HEK293 (cell line): ENCODE data around the gene VIPR2.

ENCODE experiments used
- CTCF ChIA-PET: fragments of 350-600 bp; formaldehyde crosslinking; extraction: SDS; loops from one replicate; lab custom pipeline; 2021; ENCODE audit warnings: antibody characterized with exemption; lab: Yijun Ruan, JAX
- POLR2A ChIA-PET: fragments of 300-600 bp; formaldehyde crosslinking; extraction: SDS; loops from one replicate; lab custom pipeline; 2020; ENCODE audit warnings: antibody characterized with exemption, inconsistent platforms; lab: Yijun Ruan, JAX
- H3K27ac ChIP-seq: fragments of 200-500 bp; sonication (Bioruptor generic); 2 replicates; pipeline ENCODE4 v1.5.1; 2014; ENCODE audit warnings: low read depth, low read length, control low read depth, inconsistent platforms; ENCODE audit errors: extremely low read depth
- H3K36me3 ChIP-seq, 2 experiments: fragments of 200-500 bp in 1 of 2; sonication (Bioruptor generic) in 1 of 2; 1 replicate in 1 of 2; 2 replicates in 1 of 2; pipeline ENCODE4 v1.5.1; 2014 to 2017; ENCODE audit warnings: inconsistent platforms in 2 of 2, low read length in 2 of 2; ENCODE audit not compliant: control insufficient read depth in 2 of 2, insufficient read depth in 1 of 2
- H3K4me1 ChIP-seq: fragments of 200-500 bp; sonication (Bioruptor generic); 2 replicates; pipeline ENCODE4 v1.5.1; 2014; ENCODE audit warnings: mild to moderate bottlenecking, low read length, inconsistent platforms; ENCODE audit not compliant: control insufficient read depth, insufficient read depth
- H3K4me3 ChIP-seq: 2 replicates; pipeline ENCODE4 v1.5.1; 2011; ENCODE audit warnings: low read depth, mild to moderate bottlenecking, control low read depth, low read length, moderate library complexity
- H3K9me3 ChIP-seq: fragments of 200-500 bp; sonication (Bioruptor generic); 2 replicates; pipeline ENCODE4 v1.5.1; 2014; ENCODE audit warnings: low read depth, low read length, inconsistent platforms; ENCODE audit not compliant: control insufficient read depth, insufficient read depth
- BCL11A ChIP-seq: fragments of 450-650 bp; formaldehyde crosslinking; IDR thresholded peaks from 2 replicates; pipeline ENCODE4 v1.5.1; 2016; ENCODE audit warnings: low read depth, missing biosample characterization, missing genetic modification characterization
- KLF8 ChIP-seq: fragments of 450-650 bp; formaldehyde crosslinking; IDR thresholded peaks from 2 replicates; pipeline ENCODE4 v1.5.1; 2016; ENCODE audit warnings: missing biosample characterization, missing genetic modification characterization
- MZF1 ChIP-seq: fragments of 450-650 bp; formaldehyde crosslinking; IDR thresholded peaks from 2 replicates; pipeline ENCODE4 v1.5.1; 2017; ENCODE audit warnings: missing biosample characterization, missing genetic modification characterization, borderline replicate concordance
- WT1 ChIP-seq: fragments of 450-650 bp; formaldehyde crosslinking; IDR thresholded peaks from 2 replicates; pipeline ENCODE4 v1.5.1; 2016; ENCODE audit warnings: missing biosample characterization, missing genetic modification characterization
- ZBTB17 ChIP-seq: fragments of 450-650 bp; formaldehyde crosslinking; IDR thresholded peaks from 2 replicates; pipeline ENCODE4 v1.5.1; 2016; ENCODE audit warnings: missing biosample characterization, missing genetic modification characterization
- ZFHX2 ChIP-seq: fragments of 450-650 bp; formaldehyde crosslinking; conservative IDR thresholded peaks from 2 replicates; pipeline ENCODE4 v1.5.1; 2016; ENCODE audit warnings: missing biosample characterization, missing genetic modification characterization
- ZNF121 ChIP-seq: fragments of 450-650 bp; formaldehyde crosslinking; IDR thresholded peaks from 2 replicates; pipeline ENCODE4 v1.5.1; 2016; ENCODE audit warnings: missing biosample characterization, missing genetic modification characterization
- ZNF132 ChIP-seq: fragments of 450-650 bp; formaldehyde crosslinking; IDR thresholded peaks from 2 replicates; pipeline ENCODE4 v1.5.1; 2017; ENCODE audit warnings: missing biosample characterization, missing genetic modification characterization, borderline replicate concordance
- ZNF146 ChIP-seq: fragments of 450-650 bp; formaldehyde crosslinking; IDR thresholded peaks from 2 replicates; pipeline ENCODE4 v1.5.1; 2016; ENCODE audit warnings: missing biosample characterization, missing genetic modification characterization
- ZNF239 ChIP-seq: fragments of 450-650 bp; formaldehyde crosslinking; IDR thresholded peaks from 2 replicates; pipeline ENCODE4 v1.5.1; 2016; ENCODE audit warnings: missing biosample characterization, missing genetic modification characterization
- ZNF354C ChIP-seq: fragments of 450-650 bp; formaldehyde crosslinking; IDR thresholded peaks from 2 replicates; pipeline ENCODE4 v1.5.1; 2016; ENCODE audit warnings: missing biosample characterization, missing genetic modification characterization, low read depth, borderline replicate concordance
- ZNF404 ChIP-seq: fragments of 450-650 bp; formaldehyde crosslinking; IDR thresholded peaks from 2 replicates; pipeline ENCODE4 v1.5.1; 2017; ENCODE audit warnings: missing biosample characterization, missing genetic modification characterization
- ZNF433 ChIP-seq: fragments of 450-650 bp; formaldehyde crosslinking; IDR thresholded peaks from 2 replicates; pipeline ENCODE4 v1.5.1; 2016; ENCODE audit warnings: missing biosample characterization, missing genetic modification characterization, low read depth
- ZNF571 ChIP-seq: fragments of 450-650 bp; formaldehyde crosslinking; IDR thresholded peaks from 2 replicates; pipeline ENCODE4 v1.5.0; 2017; ENCODE audit warnings: missing biosample characterization, missing genetic modification characterization
- ZNF610 ChIP-seq: fragments of 450-650 bp; formaldehyde crosslinking; IDR thresholded peaks from 2 replicates; pipeline ENCODE4 v1.5.1; 2016; ENCODE audit warnings: missing biosample characterization, missing genetic modification characterization, borderline replicate concordance
- ZNF791 ChIP-seq: fragments of 450-650 bp; formaldehyde crosslinking; IDR thresholded peaks from 2 replicates; pipeline ENCODE4 v1.5.1; 2016; ENCODE audit warnings: missing biosample characterization, missing genetic modification characterization
- ZNF830 ChIP-seq: fragments of 450-650 bp; IDR thresholded peaks from 2 replicates; pipeline ENCODE4 v1.5.0; 2018; ENCODE audit warnings: missing biosample characterization, missing genetic modification characterization, low read depth, mild to moderate bottlenecking, moderate library complexity
- ZSCAN23 ChIP-seq: fragments of 450-650 bp; formaldehyde crosslinking; IDR thresholded peaks from 2 replicates; pipeline ENCODE4 v1.5.1; 2016; ENCODE audit warnings: missing biosample characterization, missing genetic modification characterization
- TF ChIP-seq, protein P1 (sequence below): sonication (generic); formaldehyde crosslinking; IDR thresholded peaks from 2 replicates; pipeline ENCODE4 v1.8.1; 2022; ENCODE audit warnings: mild to moderate bottlenecking, moderate library complexity, missing genetic modification reagents
- TF ChIP-seq, protein P2 (sequence below): fragments of 450-650 bp; formaldehyde crosslinking; IDR thresholded peaks from 2 replicates; pipeline ENCODE4 v1.5.1; 2016; ENCODE audit warnings: missing biosample characterization, missing genetic modification characterization
- TF ChIP-seq, protein P3 (sequence below): fragments of 450-650 bp; formaldehyde crosslinking; IDR thresholded peaks from 2 replicates; pipeline ENCODE4 v1.5.1; 2016; ENCODE audit warnings: missing biosample characterization, missing genetic modification characterization, borderline replicate concordance
- TF ChIP-seq, protein P4 (sequence below): fragments of 450-650 bp; formaldehyde crosslinking; IDR thresholded peaks from 2 replicates; pipeline ENCODE4 v1.5.1; 2016; ENCODE audit warnings: missing biosample characterization, missing genetic modification characterization
- TF ChIP-seq, protein P5 (sequence below): fragments of 450-650 bp; formaldehyde crosslinking; IDR thresholded peaks from 2 replicates; pipeline ENCODE4 v1.5.1; 2016; ENCODE audit warnings: missing biosample characterization, missing genetic modification characterization

Gene VIPR2

DNA sequence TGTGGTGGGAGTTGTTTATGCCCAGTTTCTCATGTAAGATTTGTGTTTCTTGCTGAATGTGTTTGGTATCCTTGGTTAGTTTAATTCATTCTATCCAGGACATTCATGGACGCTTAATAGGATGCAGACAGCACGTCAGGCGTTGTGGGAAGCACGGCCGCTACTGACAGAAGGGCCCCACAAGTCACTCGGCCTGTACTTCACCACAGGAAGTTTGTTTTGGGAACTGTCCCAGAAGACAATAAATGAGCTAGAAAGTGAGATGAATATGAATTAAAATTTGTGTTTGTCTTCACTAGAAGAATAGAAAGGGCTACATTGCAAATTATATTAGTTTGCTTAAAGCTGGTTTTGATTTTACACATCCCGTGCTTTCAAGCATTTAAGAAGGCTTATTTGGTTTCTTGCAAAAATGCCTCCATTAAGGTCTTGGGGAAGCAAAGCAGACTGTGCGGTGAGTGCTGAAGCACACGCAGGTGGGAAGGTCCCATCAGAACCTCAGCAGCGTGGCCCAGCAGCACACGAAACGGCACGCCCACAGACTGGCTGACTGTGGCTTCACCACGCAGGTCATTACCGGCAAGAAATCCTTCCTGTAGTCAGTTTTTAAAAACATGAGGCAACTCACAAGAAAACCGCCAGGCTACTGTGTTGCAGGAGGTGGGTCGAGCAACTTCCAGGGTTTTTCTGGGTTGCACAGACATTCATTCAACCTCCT is 74.1 kb downstream of the VIPR2 start:
- TF ChIP-seq, protein P1, sequence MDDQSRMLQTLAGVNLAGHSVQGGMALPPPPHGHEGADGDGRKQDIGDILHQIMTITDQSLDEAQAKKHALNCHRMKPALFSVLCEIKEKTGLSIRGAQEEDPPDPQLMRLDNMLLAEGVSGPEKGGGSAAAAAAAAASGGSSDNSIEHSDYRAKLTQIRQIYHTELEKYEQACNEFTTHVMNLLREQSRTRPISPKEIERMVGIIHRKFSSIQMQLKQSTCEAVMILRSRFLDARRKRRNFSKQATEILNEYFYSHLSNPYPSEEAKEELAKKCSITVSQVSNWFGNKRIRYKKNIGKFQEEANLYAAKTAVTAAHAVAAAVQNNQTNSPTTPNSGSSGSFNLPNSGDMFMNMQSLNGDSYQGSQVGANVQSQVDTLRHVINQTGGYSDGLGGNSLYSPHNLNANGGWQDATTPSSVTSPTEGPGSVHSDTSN (CRISPR knock-in tag), result no peak
- TF ChIP-seq ZSCAN23 (tag by site-specific recombination) (no peak), ZNF791 (tag by site-specific recombination) (no peak), ZNF132 (tag by site-specific recombination) (no peak), ZNF830 (no peak), ZNF433 (tag by site-specific recombination) (no peak), KLF8 (tag by site-specific recombination) (no peak), ZNF610 (no peak), ZNF571 (tag by site-specific recombination) (no peak), ZNF239 (no peak), ZNF121 (tag by site-specific recombination) (no peak), ZBTB17 (tag by site-specific recombination) (no peak), BCL11A (no peak), ZNF146 (tag by site-specific recombination) (no peak)
- TF ChIP-seq, protein P2, sequence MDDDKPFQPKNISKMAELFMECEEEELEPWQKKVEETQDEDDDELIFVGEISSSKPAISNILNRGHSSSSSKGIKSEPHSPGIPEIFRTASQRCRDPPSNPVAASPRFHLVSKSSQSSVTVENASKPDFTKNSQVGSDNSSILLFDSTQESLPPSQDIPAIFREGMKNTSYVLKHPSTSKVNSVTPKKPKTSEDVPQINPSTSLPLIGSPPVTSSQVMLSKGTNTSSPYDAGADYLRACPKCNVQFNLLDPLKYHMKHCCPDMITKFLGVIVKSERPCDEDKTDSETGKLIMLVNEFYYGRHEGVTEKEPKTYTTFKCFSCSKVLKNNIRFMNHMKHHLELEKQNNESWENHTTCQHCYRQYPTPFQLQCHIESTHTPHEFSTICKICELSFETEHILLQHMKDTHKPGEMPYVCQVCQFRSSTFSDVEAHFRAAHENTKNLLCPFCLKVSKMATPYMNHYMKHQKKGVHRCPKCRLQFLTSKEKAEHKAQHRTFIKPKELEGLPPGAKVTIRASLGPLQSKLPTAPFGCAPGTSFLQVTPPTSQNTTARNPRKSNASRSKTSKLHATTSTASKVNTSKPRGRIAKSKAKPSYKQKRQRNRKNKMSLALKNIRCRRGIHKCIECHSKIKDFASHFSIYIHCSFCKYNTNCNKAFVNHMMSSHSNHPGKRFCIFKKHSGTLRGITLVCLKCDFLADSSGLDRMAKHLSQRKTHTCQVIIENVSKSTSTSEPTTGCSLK (tag by site-specific recombination), result no peak
- TF ChIP-seq, protein P3, sequence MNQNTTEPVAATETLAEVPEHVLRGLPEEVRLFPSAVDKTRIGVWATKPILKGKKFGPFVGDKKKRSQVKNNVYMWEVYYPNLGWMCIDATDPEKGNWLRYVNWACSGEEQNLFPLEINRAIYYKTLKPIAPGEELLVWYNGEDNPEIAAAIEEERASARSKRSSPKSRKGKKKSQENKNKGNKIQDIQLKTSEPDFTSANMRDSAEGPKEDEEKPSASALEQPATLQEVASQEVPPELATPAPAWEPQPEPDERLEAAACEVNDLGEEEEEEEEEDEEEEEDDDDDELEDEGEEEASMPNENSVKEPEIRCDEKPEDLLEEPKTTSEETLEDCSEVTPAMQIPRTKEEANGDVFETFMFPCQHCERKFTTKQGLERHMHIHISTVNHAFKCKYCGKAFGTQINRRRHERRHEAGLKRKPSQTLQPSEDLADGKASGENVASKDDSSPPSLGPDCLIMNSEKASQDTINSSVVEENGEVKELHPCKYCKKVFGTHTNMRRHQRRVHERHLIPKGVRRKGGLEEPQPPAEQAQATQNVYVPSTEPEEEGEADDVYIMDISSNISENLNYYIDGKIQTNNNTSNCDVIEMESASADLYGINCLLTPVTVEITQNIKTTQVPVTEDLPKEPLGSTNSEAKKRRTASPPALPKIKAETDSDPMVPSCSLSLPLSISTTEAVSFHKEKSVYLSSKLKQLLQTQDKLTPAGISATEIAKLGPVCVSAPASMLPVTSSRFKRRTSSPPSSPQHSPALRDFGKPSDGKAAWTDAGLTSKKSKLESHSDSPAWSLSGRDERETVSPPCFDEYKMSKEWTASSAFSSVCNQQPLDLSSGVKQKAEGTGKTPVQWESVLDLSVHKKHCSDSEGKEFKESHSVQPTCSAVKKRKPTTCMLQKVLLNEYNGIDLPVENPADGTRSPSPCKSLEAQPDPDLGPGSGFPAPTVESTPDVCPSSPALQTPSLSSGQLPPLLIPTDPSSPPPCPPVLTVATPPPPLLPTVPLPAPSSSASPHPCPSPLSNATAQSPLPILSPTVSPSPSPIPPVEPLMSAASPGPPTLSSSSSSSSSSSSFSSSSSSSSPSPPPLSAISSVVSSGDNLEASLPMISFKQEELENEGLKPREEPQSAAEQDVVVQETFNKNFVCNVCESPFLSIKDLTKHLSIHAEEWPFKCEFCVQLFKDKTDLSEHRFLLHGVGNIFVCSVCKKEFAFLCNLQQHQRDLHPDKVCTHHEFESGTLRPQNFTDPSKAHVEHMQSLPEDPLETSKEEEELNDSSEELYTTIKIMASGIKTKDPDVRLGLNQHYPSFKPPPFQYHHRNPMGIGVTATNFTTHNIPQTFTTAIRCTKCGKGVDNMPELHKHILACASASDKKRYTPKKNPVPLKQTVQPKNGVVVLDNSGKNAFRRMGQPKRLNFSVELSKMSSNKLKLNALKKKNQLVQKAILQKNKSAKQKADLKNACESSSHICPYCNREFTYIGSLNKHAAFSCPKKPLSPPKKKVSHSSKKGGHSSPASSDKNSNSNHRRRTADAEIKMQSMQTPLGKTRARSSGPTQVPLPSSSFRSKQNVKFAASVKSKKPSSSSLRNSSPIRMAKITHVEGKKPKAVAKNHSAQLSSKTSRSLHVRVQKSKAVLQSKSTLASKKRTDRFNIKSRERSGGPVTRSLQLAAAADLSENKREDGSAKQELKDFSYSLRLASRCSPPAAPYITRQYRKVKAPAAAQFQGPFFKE (tag by site-specific recombination), result no peak
- Histone ChIP-seq H3K9me3 (no peaks in the 10 kb centered on the region), H3K4me3 (no peak overlapping the region), H3K36me3 (no peaks in the 10 kb centered on the region), H3K27ac (no peak overlapping the region), H3K4me1 (no peaks in the 10 kb centered on the region)
- ChIA-PET CTCF (interaction anchor here (0.7 kb wide), 1 partner anchor 94 kb away, joined by 3 read pairs; no protein-coding TSS in a partner anchor), POLR2A (no interaction called here)

DNA sequence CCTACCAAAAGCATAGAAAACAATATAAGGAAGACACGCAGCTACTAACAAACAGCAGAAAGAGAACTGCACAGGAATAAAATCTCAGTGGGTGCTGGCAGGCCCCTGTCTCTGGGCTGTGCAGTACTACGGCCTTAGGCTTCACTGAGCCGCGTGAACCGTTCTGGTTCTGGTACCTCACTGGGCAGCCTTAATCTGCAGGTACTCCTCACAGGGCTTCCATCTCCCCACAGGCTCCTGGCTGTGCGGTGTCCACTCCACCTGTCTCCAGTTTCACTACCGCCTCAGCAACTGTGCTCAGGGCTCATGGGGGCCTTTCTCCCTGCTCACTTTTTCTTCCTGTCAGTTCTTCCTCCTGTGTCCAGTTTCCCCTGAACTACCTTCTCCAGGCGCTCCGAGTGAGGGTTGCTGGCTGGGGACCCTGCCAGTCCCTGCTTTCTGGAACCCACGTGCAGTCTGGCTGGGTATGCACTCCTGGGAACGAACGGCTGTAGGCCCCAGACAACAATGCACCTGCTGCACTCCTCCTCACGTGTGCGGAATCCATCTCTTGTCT is 75.7 kb downstream of the VIPR2 start:
- Histone ChIP-seq H3K36me3 (no peaks in the 10 kb centered on the region), H3K9me3 (no peaks in the 10 kb centered on the region), H3K4me1 (no peaks in the 10 kb centered on the region), H3K27ac (no peak overlapping the region), H3K4me3 (no peak overlapping the region)
- ChIA-PET POLR2A (no interaction called here), CTCF (no interaction called here)
- TF ChIP-seq ZFHX2 (tag by site-specific recombination) (no peak), ZNF404 (no peak), MZF1 (tag by site-specific recombination) (no peak), WT1 (tag by site-specific recombination) (no peak), ZNF354C (tag by site-specific recombination) (no peak)
- TF ChIP-seq, protein P4, sequence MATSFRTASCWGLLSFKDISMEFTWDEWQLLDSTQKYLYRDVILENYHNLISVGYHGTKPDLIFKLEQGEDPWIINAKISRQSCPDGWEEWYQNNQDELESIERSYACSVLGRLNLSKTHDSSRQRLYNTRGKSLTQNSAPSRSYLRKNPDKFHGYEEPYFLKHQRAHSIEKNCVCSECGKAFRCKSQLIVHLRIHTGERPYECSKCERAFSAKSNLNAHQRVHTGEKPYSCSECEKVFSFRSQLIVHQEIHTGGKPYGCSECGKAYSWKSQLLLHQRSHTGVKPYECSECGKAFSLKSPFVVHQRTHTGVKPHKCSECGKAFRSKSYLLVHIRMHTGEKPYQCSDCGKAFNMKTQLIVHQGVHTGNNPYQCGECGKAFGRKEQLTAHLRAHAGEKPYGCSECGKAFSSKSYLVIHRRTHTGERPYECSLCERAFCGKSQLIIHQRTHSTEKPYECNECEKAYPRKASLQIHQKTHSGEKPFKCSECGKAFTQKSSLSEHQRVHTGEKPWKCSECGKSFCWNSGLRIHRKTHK (tag by site-specific recombination), result no peak
- TF ChIP-seq, protein P5, sequence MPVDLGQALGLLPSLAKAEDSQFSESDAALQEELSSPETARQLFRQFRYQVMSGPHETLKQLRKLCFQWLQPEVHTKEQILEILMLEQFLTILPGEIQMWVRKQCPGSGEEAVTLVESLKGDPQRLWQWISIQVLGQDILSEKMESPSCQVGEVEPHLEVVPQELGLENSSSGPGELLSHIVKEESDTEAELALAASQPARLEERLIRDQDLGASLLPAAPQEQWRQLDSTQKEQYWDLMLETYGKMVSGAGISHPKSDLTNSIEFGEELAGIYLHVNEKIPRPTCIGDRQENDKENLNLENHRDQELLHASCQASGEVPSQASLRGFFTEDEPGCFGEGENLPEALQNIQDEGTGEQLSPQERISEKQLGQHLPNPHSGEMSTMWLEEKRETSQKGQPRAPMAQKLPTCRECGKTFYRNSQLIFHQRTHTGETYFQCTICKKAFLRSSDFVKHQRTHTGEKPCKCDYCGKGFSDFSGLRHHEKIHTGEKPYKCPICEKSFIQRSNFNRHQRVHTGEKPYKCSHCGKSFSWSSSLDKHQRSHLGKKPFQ (tag by site-specific recombination), result no peak
